Astrocyte of the cerebellum (primary cell): ENCODE measurements around the gene ITGB1BP1.

Experiments used
- DNase-seq: peaks from one replicate; pipeline ENCODE4 v3.0.0-alpha.2; 2011; ENCODE audit warnings: low read depth
- H3K4me3 ChIP-seq: 2 replicates; pipeline ENCODE4 v1.5.1; 2011; ENCODE audit warnings: mild to moderate bottlenecking, low read depth, low read length, moderate library complexity
- CTCF ChIP-seq: IDR thresholded peaks from 2 replicates; pipeline ENCODE4 v1.5.1; 2012; ENCODE audit warnings: low read length, low read depth, moderate library complexity, mild to moderate bottlenecking; ENCODE audit errors: missing control alignments
- in situ Hi-C: cut with HindIII; loops from 2 replicates; pipeline ENCODE4 v1.10.0; 2017; ENCODE audit warnings: low sequenced_read_pairs

The ITGB1BP1 gene

GRCh38 chr2:9463698-9464034 lies 40.3 kb upstream of the ITGB1BP1 start:
- no peak for DNase-seq
- in situ Hi-C loops: no loop called here
- TF ChIP-seq CTCF: no peak
- no peak overlapping the region for H3K4me3 ChIP-seq

- DNase-seq: no peak
- H3K4me3 ChIP-seq: no peak overlapping the region
- no peak for TF ChIP-seq CTCF
- in situ Hi-C loops: no loop called here
These were observed 39.8 kb upstream of the ITGB1BP1 start for GRCh38 chr2:9462886-9463697.

GRCh38 chr2:9462313-9462712 lies 39.0 kb upstream of the ITGB1BP1 start:
- in situ Hi-C loops: no loop called here
- TF ChIP-seq CTCF: no peak
- H3K4me3 ChIP-seq: no peak overlapping the region
- no peak for DNase-seq

- TF ChIP-seq CTCF: no peak
- no peak for DNase-seq
- in situ Hi-C loops: no loop called here
- no peak overlapping the region for H3K4me3 ChIP-seq
These were observed 37.8 kb upstream of the ITGB1BP1 start for GRCh38 chr2:9461079-9461478.

- in situ Hi-C loops: no loop called here
- no peak for TF ChIP-seq CTCF
- no peak overlapping the region for H3K4me3 ChIP-seq
- no peak for DNase-seq
These were observed 37.2 kb upstream of the ITGB1BP1 start for GRCh38 chr2:9460441-9461017.

GRCh38 chr2:9451231-9451630 lies 27.9 kb upstream of the ITGB1BP1 start:
- DNase-seq: no peak
- in situ Hi-C loops: no loop called here
- no peak for TF ChIP-seq CTCF
- no peak overlapping the region for H3K4me3 ChIP-seq
